ES-I3 (cell line): ENCODE data around the gene DYRK1A.
A peak's percentile ranks its signal among the peaks of the same experiment; 100 is the strongest.
"Not testable (repeated sequence)": the region's sequence is repeated elsewhere in the genome, so short reads cannot be mapped to it uniquely, and the experiment has no call there.

Experiments
- H3K36me3 ChIP-seq: 2 replicates; pipeline ENCODE4 v1.6.1; 2013; ENCODE audit warnings: mild to moderate bottlenecking, low read length, control low read depth, moderate library complexity; ENCODE audit not compliant: insufficient read depth
- H3K4me1 ChIP-seq: 2 replicates; pipeline ENCODE4 v1.6.1; 2013; ENCODE audit warnings: mild to moderate bottlenecking, control low read depth, low read length; ENCODE audit not compliant: insufficient read depth
- H3K9ac ChIP-seq: 2 replicates; pipeline ENCODE4 v1.6.1; 2013; ENCODE audit warnings: low read depth, mild to moderate bottlenecking, low read length, moderate library complexity
- H3K9me3 ChIP-seq: 2 replicates; pipeline ENCODE4 v1.6.1; 2013; ENCODE audit warnings: mild to moderate bottlenecking, low read length, moderate library complexity; ENCODE audit not compliant: control insufficient read depth, insufficient read depth

Gene DYRK1A

DNA sequence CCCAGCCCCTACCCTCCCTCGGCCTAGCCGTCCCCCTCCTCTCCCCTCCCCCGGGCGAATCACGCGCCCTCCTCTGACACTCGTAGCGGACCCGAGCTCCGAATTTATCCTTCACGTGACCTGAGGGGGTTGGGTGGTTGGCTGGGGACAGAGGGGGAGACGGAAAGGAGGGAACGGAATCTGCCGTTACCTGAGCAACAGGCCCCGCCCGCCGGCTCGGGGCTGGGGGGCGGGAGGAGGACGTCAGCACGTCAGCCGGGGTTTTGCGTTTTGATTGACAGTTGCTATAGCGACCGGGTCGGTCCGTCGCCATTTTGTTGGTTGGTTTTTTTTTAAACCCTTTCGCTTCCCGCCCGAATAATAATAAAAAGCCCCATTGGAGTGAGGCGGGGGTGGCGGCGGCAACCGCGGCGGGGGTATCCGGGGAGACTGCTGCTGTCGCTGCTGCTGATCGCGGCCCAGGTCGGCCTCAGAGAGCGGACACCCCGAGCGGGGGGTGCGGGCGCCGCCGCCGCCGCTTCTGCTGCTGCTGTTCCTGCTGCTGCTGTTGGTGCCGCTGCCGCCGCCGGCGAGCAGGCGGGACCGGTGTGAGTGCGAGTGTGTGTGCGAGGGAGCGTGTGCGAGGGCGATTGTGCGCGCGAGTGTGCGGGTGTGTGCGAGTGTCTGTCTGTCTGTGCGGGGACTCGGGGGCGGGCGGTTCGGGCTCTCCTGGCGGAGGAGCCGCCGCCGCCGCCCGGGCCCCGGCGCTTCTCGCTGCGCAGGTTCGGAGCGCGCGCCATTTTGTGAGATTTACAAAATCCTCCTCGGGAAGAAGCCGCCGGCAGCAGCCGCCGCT lies at the start of gene DYRK1A:
TSS of gene DYRK1A (plus strand) at position 292 of the 835 bp plus-strand sequence. CDS start 53,602 bp downstream, outside the sequence.
- Histone ChIP-seq H3K9me3 (no peaks in the 10 kb centered on the region), H3K9ac (peak within 1 kb of the TSS; percentile 76), H3K36me3 (no peaks in the 10 kb centered on the region), H3K4me1 (peaks cover 25% of the 10 kb centered on the region)

DNA sequence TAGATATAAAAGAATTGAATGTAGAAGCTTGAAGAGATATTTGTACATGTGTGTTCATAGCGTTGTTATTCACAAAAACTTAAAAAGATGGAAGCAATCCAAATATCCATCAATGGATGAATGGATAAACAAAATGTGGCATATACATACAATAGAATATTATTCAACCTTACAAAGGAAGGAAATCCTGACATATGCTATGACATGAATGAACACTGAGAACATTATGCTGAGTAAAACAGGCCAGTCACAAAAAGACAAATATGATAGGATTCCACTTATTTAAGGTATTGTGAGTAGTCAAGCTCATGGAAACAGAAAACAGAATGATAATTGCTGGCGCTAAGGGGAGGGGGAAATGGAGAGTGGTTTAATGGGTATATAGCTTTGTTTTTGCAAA lies 47.0 kb upstream of the DYRK1A start:
- H3K4me1 ChIP-seq: no peaks in the 10 kb centered on the region
- H3K36me3 ChIP-seq: no peaks in the 10 kb centered on the region
- H3K9ac ChIP-seq: no peak overlapping the region
- H3K9me3 ChIP-seq: peaks cover 2% of the 10 kb centered on the region; the same call in 1 of the 2 replicates

DNA sequence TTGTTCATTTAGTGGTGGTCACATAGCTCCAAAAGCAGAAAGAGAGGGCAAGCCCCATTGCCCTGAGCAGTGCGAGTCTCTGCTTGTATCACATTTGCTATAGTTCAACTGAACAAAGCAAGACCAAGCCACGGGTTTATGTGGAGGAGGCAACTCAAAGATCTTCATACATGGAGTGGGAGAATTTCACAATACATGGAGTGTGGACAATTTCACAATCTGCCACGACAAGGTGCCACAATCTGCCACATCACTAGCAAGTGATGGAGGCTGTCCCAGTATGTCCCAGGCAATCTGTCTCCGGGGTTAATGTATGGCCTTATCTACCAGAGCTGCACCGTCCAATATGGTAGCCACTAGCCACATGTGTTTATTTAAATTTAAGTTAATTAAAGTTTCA lies 44.5 kb upstream of the DYRK1A start:
- no peaks in the 10 kb centered on the region for H3K4me1 ChIP-seq
- H3K36me3 ChIP-seq: no peaks in the 10 kb centered on the region
- no peak overlapping the region for H3K9ac ChIP-seq
- H3K9me3 ChIP-seq: peaks cover 2% of the 10 kb centered on the region; the same call in 1 of the 2 replicates

DNA sequence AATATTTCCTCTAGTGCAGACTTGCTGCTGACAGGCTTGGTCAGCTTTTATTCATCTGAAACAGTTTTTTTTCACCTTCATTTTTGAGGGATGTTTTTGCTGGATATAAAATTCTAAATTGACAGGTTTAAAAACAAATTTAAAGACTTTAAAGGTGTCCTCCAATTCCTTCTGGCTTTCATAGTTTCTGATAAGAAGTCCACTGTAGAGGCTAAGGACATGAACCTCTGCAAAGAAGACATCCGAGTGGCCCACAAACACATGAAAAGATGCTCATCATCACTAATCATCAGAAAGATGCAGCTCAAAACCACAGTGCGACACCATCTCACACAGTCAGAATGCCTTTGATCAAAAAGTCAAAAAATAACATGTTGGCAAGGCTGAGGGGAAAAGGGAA lies 42.0 kb upstream of the DYRK1A start:
- H3K4me1 ChIP-seq: no peaks in the 10 kb centered on the region
- peaks cover 2% of the 10 kb centered on the region; the same call in 1 of the 2 replicates for H3K9me3 ChIP-seq
- no peaks in the 10 kb centered on the region for H3K36me3 ChIP-seq
- H3K9ac ChIP-seq: no peak overlapping the region

DNA sequence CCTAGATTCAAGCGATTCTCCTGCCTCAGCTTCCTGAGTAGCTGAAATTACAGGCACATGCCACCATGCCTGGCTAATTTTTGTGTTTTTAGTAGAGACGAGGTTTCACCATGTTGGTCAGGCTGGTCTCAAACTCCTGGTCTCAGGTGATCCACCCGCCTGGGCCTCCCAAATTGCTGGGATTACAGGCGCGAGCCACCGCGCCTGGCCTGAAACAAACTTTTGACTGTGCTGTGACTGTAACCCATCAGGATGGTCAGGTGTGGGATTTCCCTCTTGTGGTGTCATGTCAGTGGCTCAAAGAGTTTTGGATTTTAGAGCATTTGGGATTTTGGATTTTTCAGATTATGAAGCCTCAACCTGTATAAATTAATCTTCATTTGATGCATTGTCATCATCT lies 38.4 kb upstream of the DYRK1A start:
- not testable (repeated sequence) for H3K4me1 ChIP-seq, H3K36me3 ChIP-seq, H3K9me3 ChIP-seq, H3K9ac ChIP-seq

DNA sequence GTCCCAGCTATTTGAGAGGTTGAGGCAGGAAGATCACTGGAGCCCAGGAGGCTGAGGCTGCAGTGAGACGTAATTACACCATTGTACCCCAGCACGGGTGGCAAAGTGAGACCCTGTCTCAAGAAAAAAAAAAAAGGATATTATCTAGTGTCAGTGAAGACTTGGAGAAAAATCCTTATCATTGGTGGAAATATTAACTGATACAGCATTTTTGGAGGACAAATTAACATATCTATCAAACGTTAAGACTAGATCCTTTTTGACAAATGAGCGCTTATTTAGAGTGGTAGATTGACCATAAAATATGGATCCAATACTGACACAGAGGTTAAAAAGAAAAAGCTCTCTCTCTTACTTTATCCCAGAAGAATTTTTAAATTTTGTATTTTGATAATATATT lies 35.2 kb upstream of the DYRK1A start:
- H3K36me3 ChIP-seq: no peaks in the 10 kb centered on the region
- no peak overlapping the region for H3K9ac ChIP-seq
- no peaks in the 10 kb centered on the region for H3K9me3 ChIP-seq
- no peaks in the 10 kb centered on the region for H3K4me1 ChIP-seq

DNA sequence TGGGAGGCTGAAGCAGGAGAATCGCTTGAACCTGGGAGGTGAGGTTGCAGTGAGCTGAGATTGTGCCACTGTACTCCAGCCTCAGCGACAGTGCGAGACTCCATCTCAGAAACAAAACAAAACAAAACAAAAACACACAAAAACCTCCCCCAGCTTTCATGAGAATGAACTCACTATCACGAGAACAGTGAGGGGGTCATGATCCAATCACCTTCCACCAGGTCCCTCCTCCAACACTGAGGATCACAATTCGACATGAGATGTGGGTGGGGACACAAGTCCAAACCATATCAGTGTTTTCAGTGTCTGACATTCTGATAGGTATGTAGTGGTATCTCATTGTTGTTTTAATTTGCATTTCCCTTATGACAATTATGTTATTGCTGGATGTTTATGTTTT lies 31.5 kb upstream of the DYRK1A start:
- Histone ChIP-seq H3K4me1 (peaks cover 2% of the 10 kb centered on the region; the same call in 1 of the 2 replicates), H3K9ac (no peak overlapping the region), H3K9me3 (peaks cover 3% of the 10 kb centered on the region; the same call in 1 of the 2 replicates), H3K36me3 (no peaks in the 10 kb centered on the region)

DNA sequence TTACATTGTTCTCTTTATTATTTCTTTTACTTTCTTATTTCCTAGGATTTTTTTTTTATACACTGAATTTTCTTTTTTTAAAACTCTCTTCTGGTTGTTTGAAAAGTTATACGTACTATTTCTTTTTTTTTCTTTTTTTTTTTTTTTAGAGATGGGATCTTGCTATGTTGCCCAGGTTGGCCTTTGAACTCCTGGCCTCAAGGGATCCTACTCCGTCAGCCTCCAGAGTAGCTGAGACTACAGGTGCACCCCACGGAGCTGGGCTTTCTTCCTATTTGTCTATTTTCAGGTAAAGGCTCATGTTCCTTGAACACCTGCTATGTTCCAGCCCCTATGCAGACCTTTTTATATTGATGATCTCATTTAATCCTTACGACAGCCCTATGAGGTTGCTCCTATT lies 29.4 kb upstream of the DYRK1A start:
- H3K9me3 ChIP-seq: peaks cover 3% of the 10 kb centered on the region; the same call in 1 of the 2 replicates
- no peaks in the 10 kb centered on the region for H3K36me3 ChIP-seq
- peaks cover 2% of the 10 kb centered on the region; the same call in 1 of the 2 replicates for H3K4me1 ChIP-seq
- H3K9ac ChIP-seq: no peak overlapping the region

DNA sequence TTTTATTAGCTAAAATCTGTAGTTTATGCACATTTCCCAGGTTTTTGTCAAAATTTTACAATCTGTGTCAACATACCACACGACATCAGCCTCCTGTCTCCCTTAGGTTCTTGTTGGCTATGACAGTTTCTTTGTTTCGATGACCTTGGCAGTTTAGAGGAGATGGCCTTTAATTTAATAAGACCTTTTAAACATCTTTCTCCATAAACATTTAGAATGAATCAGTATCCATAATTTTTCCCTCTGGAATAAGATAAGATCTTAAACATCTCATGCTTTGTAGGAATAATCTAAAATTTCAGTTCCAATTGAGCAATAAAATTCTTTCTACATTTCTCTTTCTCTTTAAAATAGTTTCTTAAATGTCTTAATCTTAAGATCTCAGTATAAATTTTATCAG lies 28.7 kb upstream of the DYRK1A start:
- H3K9ac ChIP-seq: no peak overlapping the region
- H3K36me3 ChIP-seq: no peaks in the 10 kb centered on the region
- peaks cover 2% of the 10 kb centered on the region; the same call in 1 of the 2 replicates for H3K4me1 ChIP-seq
- peaks cover 3% of the 10 kb centered on the region; the same call in 1 of the 2 replicates for H3K9me3 ChIP-seq

DNA sequence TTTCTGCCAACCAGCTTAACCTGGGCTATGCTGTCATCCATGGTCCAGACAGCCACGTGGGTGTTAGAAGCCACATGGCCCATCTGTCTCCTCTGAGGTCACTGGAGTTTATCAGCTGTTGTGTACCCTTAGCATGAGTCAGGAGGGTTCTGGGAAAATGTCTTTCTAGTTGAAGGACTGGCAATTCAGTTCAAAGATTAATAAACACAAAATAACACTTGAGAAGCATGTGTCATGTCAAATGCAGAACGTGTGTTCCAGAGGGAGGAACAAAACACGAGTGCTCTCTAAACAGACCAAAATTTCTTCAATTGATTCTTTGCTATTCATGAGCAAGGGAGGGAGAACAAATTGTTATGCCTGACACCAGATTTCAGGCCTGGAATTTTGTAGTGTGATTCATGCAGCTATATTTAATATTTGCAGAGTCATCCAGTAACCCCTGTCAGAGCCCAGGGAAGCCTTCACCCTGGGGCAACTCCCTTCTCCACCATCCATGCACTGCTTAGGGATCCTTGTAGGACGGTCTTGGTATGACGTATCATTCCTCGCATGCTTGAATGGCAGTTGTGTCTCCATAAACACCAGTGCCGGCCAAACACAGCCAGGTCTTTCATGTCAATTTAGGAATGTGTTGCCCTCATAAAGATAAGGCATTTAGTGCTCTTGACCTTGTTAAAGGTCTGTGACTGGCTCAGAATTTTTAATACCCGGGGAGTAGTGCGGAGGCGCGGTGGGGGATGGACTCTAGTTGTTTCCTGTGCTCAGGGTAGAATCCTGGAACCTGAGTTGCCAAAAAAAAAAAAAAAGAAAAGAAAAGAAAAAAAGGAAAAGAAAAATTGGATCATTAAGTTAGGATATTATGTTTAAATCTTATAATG lies 27.7 kb upstream of the DYRK1A start:
- H3K36me3 ChIP-seq: no peaks in the 10 kb centered on the region
- H3K4me1 ChIP-seq: peaks cover 2% of the 10 kb centered on the region; the same call in 1 of the 2 replicates
- no peak overlapping the region for H3K9ac ChIP-seq
- peaks cover 4% of the 10 kb centered on the region; the same call in 1 of the 2 replicates for H3K9me3 ChIP-seq

DNA sequence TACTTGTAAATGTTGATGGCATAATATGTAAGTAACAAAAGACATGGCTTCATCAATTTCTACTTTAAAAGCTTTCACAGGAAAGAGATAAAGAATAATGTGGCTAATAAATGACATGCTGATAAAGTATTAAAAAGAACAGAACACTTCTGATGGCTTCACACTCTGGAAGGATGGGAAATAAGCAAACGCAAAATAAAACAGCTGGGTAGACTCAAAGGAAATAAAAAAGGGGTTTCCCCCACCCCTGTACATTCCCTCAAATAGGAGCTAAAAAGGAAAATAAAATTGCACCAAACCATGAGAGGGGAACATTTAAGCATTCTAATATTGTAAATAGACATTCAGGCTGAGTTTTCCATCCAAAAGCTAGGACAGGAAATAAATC lies 27.0 kb upstream of the DYRK1A start:
- no peak overlapping the region for H3K9ac ChIP-seq
- peaks cover 4% of the 10 kb centered on the region; the same call in 1 of the 2 replicates for H3K9me3 ChIP-seq
- H3K36me3 ChIP-seq: no peaks in the 10 kb centered on the region
- H3K4me1 ChIP-seq: peaks cover 2% of the 10 kb centered on the region; the same call in 1 of the 2 replicates

DNA sequence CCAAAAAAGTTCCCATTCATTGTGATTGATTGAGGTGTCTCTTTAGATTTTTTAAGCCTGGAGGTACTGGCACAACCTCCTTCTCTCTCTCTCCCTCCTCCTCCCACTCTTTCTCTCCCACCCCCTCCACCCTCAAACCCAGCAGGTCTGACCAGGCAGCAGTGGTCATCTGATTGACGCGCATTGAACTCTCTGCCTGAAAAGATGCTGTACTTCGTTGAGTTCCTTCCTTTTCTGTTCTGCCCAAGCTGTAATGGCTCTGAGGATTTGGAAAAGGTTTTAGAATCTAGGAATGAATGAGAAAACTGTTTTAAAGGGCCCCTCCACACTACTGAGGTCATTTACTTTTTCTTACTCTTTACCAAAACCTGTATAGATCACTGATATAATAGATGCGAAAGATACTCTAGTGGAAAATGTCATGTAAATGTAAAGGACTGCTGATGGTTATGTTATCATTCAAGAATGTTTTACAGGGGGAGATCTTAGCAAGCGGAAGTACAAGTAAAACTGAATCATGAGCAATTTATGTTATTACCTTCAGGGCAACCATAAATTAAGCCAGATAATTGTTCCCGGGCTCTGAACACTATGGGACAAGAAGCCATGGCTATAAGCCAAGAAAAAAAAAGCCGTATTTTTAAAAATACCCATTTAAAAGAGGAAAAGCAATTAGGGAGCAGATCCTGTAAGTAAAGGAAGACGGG lies 25.2 kb upstream of the DYRK1A start:
- Histone ChIP-seq H3K36me3 (no peaks in the 10 kb centered on the region), H3K9me3 (peaks cover 4% of the 10 kb centered on the region; the same call in 1 of the 2 replicates), H3K4me1 (peaks cover 2% of the 10 kb centered on the region; the same call in 1 of the 2 replicates), H3K9ac (no peak overlapping the region)

DNA sequence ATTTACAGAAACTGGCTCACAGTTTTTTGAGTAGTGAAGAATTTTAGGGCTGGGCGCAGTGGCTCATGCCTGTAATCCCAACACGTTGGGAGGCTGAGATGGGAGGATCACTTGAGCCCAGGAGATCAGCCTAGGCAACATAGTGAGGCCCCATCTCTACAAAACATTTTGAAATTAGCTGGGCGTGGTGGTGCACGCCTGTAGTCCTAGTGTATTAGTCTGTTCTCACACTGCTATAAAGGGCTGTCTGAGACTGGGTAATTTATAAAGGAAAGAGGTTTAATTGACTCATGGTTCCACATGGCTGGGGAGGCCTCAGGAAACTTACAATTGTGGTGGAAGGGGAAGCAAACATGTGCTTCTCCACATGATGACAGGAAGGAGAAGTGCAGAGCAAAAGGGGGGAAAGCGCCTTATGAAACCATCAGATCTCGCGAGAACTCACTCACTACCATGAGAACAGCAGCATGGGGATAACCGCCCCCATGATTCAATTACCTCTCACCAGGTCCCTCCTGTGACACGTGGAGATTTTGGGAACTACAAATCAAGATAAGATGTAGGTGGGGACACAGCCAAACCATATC lies 24.4 kb upstream of the DYRK1A start:
- Histone ChIP-seq H3K36me3 (no peaks in the 10 kb centered on the region), H3K4me1 (peaks cover 2% of the 10 kb centered on the region; the same call in 1 of the 2 replicates), H3K9me3 (peaks cover 4% of the 10 kb centered on the region; the same call in 1 of the 2 replicates), H3K9ac (no peak overlapping the region)
